ENCODE results near the gene EFHB.
"Not testable (repeated sequence)": the region's sequence is repeated elsewhere in the genome, so short reads cannot be mapped to it uniquely, and the experiment has no call there.

Gene EFHB, protein sequence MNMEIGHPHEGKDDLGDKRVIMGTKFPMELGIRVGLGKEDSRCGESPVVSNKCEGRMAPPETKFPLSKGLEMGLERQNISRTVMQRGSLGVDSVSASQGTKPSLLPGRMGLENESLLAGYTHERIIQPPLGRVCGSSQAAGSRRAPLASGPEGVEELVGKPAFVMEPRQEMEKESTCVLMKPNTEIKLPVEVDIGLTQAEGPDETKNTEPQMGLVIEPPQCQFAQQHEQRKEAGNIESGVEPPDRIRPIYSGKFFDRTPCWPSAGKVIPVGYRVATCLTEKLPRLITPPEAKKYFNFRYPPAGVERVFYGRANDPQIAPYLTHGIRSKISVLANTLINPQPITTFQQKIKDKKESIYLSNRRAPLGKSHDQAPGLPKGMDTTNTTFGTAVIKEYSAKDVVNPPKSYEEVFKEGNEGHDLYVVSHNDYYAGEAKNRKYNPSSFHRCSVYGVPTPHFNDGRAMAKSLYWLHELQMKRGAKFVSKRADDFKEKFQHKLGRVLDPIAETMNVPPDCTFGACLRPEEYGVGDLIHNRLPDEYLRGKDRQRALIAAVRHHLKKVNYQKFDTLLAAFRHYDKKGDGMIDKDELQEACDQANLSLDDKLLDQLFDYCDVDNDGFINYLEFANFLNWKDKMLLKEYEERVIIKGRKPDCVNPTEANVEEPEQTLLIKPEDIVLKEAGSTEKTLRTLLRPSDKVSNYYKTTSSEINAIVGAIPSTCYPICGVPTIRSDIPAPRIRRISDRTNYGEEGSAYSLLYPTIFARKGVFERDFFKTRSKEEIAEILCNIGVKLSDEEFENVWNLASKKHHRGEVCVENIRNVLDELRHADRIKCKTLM

DNA sequence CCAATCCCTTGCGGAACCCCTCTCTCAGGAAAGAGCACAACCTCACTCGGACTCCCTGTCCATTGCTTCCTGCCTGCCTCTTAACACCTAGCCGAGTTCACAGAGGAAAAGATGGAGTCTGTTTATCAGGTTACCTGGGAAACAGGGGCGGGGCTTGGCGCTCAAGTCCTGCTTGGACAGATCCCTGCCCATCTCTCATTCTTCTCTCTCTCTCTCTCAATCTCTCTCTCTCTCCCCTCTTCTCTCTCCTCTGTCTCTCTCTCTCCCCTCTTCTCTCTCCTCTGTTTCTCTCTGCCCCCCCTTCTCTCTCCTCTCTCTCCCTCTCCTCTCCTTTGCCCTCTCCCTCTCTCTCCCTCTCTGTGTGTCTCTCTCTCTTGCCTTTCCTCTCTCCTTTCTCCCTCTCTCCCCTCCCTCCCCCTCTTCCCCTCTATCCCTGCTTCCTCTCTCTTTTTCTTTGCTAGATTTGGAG, at the start of gene EFHB:
Gene EFHB (minus strand): TSS at position 120 of the 469 bp plus-strand sequence. CDS start 199 bp downstream, outside the sequence.
- no peak for DNase-seq (ENCODE audit: low read depth)

DNA sequence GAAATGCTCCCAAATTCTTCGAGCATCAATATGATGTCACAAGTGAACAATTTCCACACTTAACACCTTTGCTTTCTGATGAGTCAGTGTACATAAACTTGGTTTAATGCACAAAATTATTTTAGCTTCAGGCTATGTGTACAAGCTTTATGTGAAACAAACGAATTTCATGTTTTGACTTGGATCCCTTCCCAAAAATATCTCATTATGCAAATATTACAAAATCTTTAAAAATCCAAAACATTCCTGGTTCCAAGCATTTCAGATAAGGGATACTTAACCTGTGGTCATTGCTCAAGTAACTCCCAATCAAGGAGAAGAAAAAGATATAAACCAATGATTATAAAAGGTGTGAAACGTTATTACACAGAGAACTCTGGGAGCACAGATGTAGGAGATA, 38.0 kb upstream of the EFHB start:
- DNase-seq (ENCODE audit: low read depth): no peak

GRCh38 chr3:19970327-19970726, 36.3 kb upstream of the EFHB start:
- no peak for DNase-seq (ENCODE audit: low read depth)

- DNase-seq (ENCODE audit: low read depth): no peak
These were observed 33.8 kb upstream of the EFHB start for GRCh38 chr3:19967812-19968211.

DNA sequence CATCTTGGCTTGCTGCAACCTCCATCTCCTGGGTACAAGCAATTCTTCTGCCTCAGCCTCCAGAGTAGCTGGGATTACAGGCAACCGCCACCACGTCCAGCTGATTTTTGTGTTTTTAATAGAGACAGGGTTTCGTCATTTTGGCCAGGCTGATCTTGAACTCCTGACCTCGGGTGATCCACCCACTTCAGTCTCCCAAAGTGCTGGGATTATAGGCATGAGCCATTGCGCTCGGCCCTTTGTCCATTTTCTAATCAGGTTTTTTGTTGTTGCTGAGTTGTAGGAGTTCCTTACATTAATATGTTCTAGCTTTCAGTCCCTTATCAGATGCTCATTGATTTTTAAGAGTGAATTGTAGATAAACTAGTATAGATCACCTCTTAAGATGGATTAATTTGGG, 33.2 kb upstream of the EFHB start:
- no peak for DNase-seq (ENCODE audit: low read depth)

GRCh38 chr3:19961960-19962359, 27.9 kb upstream of the EFHB start:
- DNase-seq (ENCODE audit: low read depth): no peak

DNA sequence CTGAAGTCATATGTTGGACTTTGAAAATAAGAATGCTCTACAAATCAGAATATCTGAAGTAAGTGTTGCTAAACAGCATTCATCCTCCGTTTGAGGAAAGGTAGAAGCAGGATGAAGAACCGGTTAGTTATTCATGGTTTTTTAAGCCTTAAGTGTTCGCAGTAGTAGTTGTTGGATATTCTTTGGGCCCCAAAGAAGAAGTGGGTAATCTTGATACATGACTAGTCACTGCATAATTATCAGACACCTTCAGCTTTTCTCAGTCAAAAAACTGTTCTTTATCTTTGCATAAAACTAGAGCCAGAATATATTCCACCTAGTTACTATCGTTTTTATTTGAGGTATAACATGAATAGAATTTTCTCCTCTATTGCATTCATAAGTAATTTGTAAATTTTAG, 26.7 kb upstream of the EFHB start:
- DNase-seq (ENCODE audit: low read depth): no peak

DNA sequence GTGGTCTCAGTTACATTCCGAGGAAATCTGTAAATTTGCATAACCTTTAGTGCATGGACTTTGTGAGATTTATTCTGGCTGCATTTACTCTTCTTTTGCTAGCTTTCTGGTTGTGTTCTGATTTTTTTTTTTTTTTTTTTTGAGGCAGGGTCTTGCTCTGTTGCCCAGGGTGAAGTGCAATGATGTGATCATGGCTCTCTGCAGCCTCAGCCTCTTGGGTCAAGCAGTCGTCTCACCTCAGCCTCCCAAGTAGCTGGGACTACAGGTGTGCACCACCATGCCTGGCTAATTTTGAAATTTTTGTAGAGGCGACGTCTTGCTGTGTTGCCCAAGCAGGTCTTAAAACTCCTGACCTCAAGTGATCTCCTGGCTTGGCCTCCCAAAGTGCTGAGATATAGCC, 25.5 kb upstream of the EFHB start:
- no peak for DNase-seq (ENCODE audit: low read depth)

- not testable (repeated sequence) for DNase-seq (ENCODE audit: low read depth)
These were observed 23.3 kb upstream of the EFHB start for GRCh38 chr3:19957354-19957753.

- no peak for DNase-seq (ENCODE audit: low read depth)
These were observed 20.7 kb upstream of the EFHB start for GRCh38 chr3:19954676-19955075.

DNA sequence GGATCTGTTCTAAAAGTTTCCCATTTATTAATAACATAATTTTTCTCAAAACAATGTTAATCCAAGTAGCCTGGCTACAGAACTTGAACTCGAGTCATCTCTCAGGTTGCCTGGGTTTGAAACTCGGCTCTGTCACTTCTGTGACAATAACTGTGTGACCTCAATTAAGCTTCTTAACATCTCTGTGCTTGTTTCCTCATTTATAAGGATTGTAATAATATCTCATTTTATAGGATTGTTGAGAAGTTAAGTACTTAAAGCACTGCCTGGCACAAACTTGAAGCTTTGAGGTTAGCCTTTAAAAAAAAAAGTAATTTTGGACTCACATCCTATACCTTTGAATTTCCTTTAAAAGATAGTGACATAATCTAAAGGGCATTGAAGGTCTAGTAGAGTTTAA, 16.3 kb upstream of the EFHB start:
- no peak for DNase-seq (ENCODE audit: low read depth)

DNA sequence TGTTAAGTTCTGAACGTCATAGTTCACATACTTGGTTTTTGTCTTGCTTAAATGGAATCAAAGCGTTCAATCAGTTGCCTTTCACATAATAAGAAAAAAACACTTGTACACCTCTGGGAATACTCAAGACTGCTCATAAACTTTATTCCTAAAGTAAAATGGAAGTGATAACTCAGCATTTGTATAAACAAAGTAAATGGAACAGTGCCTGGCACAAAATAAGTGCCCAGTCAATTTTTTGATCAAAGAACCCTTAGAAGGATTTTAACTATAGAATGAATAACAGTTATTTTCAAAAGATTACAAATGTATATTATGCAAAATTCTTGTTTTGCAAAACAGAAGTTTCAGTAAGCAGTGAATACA, 14.2 kb upstream of the EFHB start:
- DNase-seq (ENCODE audit: low read depth): no peak

DNA sequence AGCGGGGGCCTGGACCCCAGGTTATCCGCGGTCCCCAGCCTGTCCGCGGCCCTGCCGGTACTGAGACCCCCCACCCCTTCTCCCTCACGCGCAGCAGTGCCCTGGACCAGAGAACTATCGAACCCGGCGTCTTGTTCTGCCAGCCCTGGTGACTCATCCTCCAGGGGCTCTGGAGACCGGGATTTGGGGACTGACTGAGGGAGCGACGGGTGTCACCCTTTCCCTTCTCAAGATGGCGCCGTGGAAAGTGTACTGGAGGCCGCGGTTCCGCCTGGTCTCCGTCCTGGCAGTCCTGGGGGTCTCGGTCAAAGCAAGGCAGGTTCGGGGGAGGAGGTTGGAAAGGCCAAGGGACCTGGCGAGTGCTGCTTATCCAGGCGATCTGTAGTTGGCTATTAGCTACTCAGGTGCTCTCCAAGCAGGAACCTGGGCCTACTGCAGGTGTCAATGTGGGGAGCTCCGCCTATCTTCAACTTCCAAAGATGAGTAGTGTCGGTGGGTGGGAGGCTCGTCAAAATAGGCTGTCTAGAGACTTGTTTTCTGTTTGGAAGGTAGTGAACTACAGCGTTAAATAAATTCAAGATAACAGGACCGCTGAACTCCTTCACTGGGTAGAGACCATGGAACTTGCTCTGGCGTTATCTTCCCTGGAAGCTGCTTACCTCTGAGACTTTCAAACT, 13.7 kb upstream of the EFHB start:
- DNase-seq (ENCODE audit: low read depth): peak; percentile 54

- peak; percentile 96 for DNase-seq (ENCODE audit: low read depth)
These were observed 13.0 kb upstream of the EFHB start, which contains the start of gene RAB5A for GRCh38 chr3:19946832-19947548. Gene RAB5A, plus strand, starts transcription at chr3:19947097. Its CDS starts 3,802 bp downstream, at chr3:19950899.

- peak; percentile 2 for DNase-seq (ENCODE audit: low read depth)
These were observed 12.2 kb upstream of the EFHB start for GRCh38 chr3:19945969-19946831.

DNA sequence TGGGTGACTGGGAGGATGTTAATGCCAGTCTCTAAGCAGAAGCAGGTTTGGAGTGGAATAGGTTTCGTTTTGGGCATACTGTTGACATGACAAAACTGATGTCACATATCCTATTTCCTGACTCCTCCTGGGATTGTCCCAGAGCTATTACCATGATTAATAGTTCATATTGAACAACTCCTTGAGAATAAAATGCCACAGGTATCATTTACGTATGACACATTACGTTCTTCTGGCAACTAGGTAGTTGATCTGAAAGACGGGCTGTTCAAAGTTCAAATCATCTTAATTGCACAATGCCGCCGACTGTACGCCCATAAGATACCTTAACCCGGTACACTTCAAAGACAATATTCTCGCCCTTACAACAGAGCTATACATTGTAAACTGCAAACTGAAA, 11.5 kb upstream of the EFHB start:
- no peak for DNase-seq (ENCODE audit: low read depth)

DNA sequence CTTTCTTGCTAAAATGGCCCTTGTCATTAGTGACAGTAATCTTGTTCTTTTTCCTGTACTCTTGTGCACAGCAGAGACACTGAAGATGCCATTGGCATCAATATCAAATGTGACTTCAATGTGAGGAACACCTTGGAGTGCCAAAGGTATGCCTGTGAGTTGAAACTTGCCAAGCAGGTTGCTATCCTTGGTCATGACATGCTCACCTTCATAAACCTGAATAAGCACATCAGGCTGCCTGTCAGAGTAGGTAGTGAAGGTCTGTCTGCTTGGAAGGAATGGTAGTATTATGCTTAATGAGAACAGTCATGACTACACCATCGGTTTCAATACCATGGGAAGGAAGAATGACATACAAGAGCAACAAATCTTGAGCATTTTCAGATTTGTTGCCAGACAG, 6.6 kb upstream of the EFHB start:
- no peak for DNase-seq (ENCODE audit: low read depth)

- no peak for DNase-seq (ENCODE audit: low read depth)
These were observed 4.2 kb upstream of the EFHB start for GRCh38 chr3:19938295-19938627.

DNA sequence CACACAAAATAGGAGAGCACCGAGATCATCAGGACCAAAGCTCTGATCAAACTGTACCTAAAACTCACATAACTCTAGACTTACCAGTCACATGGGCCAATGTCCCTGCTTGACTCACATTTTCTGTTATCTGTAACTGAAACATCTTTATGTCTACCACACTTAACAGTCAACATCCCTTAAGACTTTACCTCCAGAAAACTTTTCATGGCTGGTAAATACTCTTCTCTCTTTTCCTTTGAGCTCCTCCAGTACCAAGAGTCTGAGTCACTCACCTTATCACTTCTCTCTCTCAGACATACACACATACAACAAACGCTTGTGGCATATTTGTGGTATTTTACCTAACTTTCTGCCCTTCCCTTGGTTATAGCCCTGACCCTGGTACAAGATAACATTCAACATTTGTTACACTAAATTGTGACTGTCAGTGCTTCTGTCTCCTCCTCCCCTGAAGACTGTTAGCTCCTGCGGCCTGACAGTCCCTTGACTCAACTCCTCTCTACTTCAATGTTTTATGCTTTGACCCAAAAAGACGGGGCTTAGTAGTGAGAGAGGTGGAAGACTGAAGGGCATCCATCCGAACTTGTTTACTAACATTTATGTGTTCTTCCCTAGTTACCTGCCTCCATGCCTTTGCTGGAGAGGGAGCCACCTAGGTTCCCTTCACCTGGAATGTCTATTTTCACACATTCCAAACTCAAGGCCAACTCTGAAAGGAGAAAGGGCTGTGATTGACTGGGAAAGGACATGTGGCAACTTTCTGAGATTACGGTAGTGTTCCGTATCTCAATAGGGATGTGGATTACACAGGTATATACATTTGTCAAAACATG, 3.7 kb upstream of the EFHB start:
- no peak for DNase-seq (ENCODE audit: low read depth)

- no peak for DNase-seq (ENCODE audit: low read depth)
These were observed 1.6 kb downstream of the EFHB start for GRCh38 chr3:19932422-19932821.
